Measurements from ENCODE around the gene SETD7. TPM values are rescaled to one million over a fixed set of nuclear protein-coding genes. Genes with fewer than 3 reads are reported as not detected.

Gene SETD7
- total and polyA plus RNA-seq, 2 donors (not counting 3 experiments of a cell fraction or from before 2014, with no cell fraction given), result 18.8 to 39.9 TPM

DNA sequence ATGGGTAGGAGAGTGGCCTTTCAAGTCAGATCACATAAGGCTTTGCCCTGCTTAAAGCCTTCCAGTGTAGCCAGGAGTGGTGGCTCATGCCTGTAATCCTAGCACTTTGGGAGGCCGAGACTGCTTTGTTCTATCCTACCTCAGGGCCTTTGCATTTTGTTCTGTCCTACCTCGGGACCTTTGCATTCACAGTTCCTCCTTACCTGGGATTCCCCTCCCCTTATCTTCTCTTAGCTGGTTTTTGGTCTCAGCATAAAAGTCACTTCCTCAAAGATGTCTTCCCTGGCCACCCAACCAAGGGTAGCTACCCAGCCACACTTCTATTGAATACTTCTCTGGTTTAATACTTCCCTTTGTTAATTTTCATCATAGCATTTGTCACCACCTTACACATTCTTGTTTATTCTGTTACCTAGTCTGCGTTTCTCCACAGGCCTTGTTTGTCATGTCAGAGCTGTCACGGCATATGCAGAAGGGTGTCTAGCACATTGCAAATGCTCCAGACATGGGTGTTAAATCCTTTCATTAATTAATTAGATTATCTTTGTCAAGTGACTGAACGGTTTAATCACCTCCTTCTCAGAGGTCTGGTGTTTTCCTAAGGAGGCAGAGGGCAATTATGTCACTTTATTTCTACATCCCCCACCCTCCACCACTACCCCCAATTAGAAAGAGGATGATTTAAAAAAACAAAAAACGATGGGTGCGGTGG, 11.3 kb upstream of the SETD7 start:
- dilution Hi-C loops (cut with MboI; ENCODE audit: extremely low pct_ligation_motif_present, low sequenced_read_pairs), result no loop called here

More for the DNA sequence above, 11.3 kb upstream of the SETD7 start:
- H3K4me2 ChIP-seq (ENCODE audit: insufficient read depth, low read length), result no peak overlapping the region
- no TSS peak for BruUV-seq (replicated peaks)
- CTCF ChIA-PET, result no interaction called here
- H2AFZ ChIP-seq (ENCODE audit: low read depth, low read length), result no peak overlapping the region
- DNase-seq (ENCODE audit: low read depth, low spot score) (no peak), FAIRE-seq (no peak)
- H3K4me3 ChIP-seq (replicated peaks in 1 of 3; ENCODE audit: insufficient read depth in 1 of 3, low read depth in 1 of 3, low read length in 3 of 3), result no peak overlapping the region
- no peaks in the 10 kb centered on the region for H3K9me1 ChIP-seq (replicated peaks; ENCODE audit: control insufficient read depth, extremely low read depth, insufficient read depth, low read length)
- POLR2A ChIA-PET, result no interaction called here
- H3K79me2 ChIP-seq (ENCODE audit: control insufficient read depth, insufficient read depth, low read length), result no peaks in the 10 kb centered on the region
- no peaks in the 10 kb centered on the region for H3K4me1 ChIP-seq (ENCODE audit: control insufficient read depth, extremely low read depth, insufficient read depth, low read length)
- TF ChIP-seq GATA2 (IDR thresholded peaks at IDR 0.05; ENCODE audit: insufficient read depth, insufficient read length, low read depth, low read length) (no peak), JUN (IDR thresholded peaks at IDR 0.05; ENCODE audit: borderline replicate concordance, insufficient read depth, insufficient read length, low read depth) (no peak), FOS (IDR thresholded peaks at IDR 0.05; ENCODE audit: borderline replicate concordance, insufficient read depth, low read length) (no peak), MYC (IDR thresholded peaks at IDR 0.05; ENCODE audit: low read depth, low read length) (no peak), EZH2 (IDR thresholded peaks at IDR 0.05; ENCODE audit: borderline replicate concordance, low read depth, low read length, severe bottlenecking) (no peak), POLR2A (IDR thresholded peaks at IDR 0.05; ENCODE audit: low read depth, low read length) (no peak), POLR2AphosphoS5 (IDR thresholded peaks at IDR 0.05; ENCODE audit: insufficient read depth, low read depth, low read length) (no peak)
- TF ChIP-seq, protein P1, sequence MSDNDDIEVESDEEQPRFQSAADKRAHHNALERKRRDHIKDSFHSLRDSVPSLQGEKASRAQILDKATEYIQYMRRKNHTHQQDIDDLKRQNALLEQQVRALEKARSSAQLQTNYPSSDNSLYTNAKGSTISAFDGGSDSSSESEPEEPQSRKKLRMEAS (IDR thresholded peaks at IDR 0.05; ENCODE audit: insufficient read depth, insufficient read length), result no peak
- TF ChIP-seq, protein P2, sequence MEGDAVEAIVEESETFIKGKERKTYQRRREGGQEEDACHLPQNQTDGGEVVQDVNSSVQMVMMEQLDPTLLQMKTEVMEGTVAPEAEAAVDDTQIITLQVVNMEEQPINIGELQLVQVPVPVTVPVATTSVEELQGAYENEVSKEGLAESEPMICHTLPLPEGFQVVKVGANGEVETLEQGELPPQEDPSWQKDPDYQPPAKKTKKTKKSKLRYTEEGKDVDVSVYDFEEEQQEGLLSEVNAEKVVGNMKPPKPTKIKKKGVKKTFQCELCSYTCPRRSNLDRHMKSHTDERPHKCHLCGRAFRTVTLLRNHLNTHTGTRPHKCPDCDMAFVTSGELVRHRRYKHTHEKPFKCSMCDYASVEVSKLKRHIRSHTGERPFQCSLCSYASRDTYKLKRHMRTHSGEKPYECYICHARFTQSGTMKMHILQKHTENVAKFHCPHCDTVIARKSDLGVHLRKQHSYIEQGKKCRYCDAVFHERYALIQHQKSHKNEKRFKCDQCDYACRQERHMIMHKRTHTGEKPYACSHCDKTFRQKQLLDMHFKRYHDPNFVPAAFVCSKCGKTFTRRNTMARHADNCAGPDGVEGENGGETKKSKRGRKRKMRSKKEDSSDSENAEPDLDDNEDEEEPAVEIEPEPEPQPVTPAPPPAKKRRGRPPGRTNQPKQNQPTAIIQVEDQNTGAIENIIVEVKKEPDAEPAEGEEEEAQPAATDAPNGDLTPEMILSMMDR (IDR thresholded peaks at IDR 0.05; ENCODE audit: extremely low read depth in 1 of 2, insufficient read depth in 1 of 2, low read depth in 1 of 2, low read length in 2 of 2), result no peak
- no peaks in the 10 kb centered on the region for H4K20me1 ChIP-seq (replicated peaks; ENCODE audit: control insufficient read depth, extremely low read depth, insufficient read depth, low read length)
- H3K9ac ChIP-seq (replicated peaks; ENCODE audit: extremely low read depth, insufficient read depth, low read length), result no peak overlapping the region
- intact Hi-C loops (cut with micrococcal nuclease), result no loop called here
- no peaks in the 10 kb centered on the region for H3K27me3 ChIP-seq (ENCODE audit: control insufficient read depth in 2 of 2, insufficient read depth in 2 of 2, low read length in 2 of 2)
- H3K27ac ChIP-seq (ENCODE audit: insufficient read depth, low read depth, low read length), result no peak overlapping the region
- H3K9me3 ChIP-seq (replicated peaks; ENCODE audit: control insufficient read depth, insufficient read depth, low read length), result no peaks in the 10 kb centered on the region
- H3K36me3 ChIP-seq (ENCODE audit: control insufficient read depth in 2 of 2, extremely low read depth in 1 of 2, insufficient read depth in 2 of 2, low read length in 2 of 2), result no peaks in the 10 kb centered on the region

Data from endothelial cell of umbilical vein (primary cell).